Panc1 (cell line): Measurements from ENCODE around the gene SLC13A3. TPM values are rescaled to one million over a fixed set of nuclear protein-coding genes. Genes with fewer than 3 reads are reported as not detected.

Experiments used
- ATAC-seq: fragments of 200-7000 bp; cut with Tn5 transposase; 2 replicates; pipeline ENCODE4 v1.9.1; 2020; ENCODE audit warnings: mild to moderate bottlenecking, moderate library complexity
- BruUV-seq: library from RNA; stranded (reverse); fragments of 400-500 nt; replicated peaks from 2 replicates; lab custom pipeline; 2021; lab: Mats Ljungman, UMichigan
- CTCF ChIA-PET: fragments of 300-600 bp; sonication (Branson Sonifier 250); formaldehyde crosslinking; loops from one replicate; lab custom pipeline; 2022; ENCODE audit warnings: antibody characterized with exemption; lab: Charles Lee
- POLR2A ChIA-PET: fragments of 300-600 bp; sonication (Branson Sonifier 250); formaldehyde crosslinking; loops from one replicate; lab custom pipeline; 2022; ENCODE audit warnings: antibody characterized with exemption; lab: Charles Lee
- DNase-seq: peaks from one replicate; pipeline ENCODE4 v3.0.0-alpha.2; 2010; ENCODE audit warnings: low read depth, low spot score
- H3K27ac ChIP-seq: 2 replicates; pipeline ENCODE4 v1.5.1; 2011; ENCODE audit warnings: mild to moderate bottlenecking, low read length, inconsistent platforms
- H3K27me3 ChIP-seq: fragments of 200-500 bp; sonication (Bioruptor generic); 2 replicates; pipeline ENCODE4 v1.6.0; 2014; ENCODE audit warnings: low read length, inconsistent platforms; ENCODE audit not compliant: control insufficient read depth, insufficient read depth
- H3K36me3 ChIP-seq: fragments of 200-500 bp; sonication (Bioruptor generic); 2 replicates; pipeline ENCODE4 v1.5.1; 2014; ENCODE audit warnings: inconsistent platforms, mild to moderate bottlenecking, low read length, moderate library complexity; ENCODE audit not compliant: control insufficient read depth, insufficient read depth
- H3K4me1 ChIP-seq: 2 replicates; pipeline ENCODE4 v1.5.1; 2011; ENCODE audit warnings: inconsistent platforms, mild to moderate bottlenecking, low read length, moderate library complexity; ENCODE audit not compliant: control insufficient read depth, insufficient read depth
- H3K4me3 ChIP-seq, 2 experiments: 2 replicates each; pipeline ENCODE4 v1.5.1; 2011 to 2012; ENCODE audit warnings: low read depth in 2 of 2, low read length in 2 of 2, mild to moderate bottlenecking in 2 of 2, inconsistent platforms in 1 of 2, moderate library complexity in 1 of 2
- H3K9me3 ChIP-seq: fragments of 200-500 bp; sonication (Bioruptor generic); 2 replicates; pipeline ENCODE4 v1.5.1; 2014; ENCODE audit warnings: low read depth, mild to moderate bottlenecking, inconsistent platforms, low read length, moderate library complexity; ENCODE audit not compliant: control insufficient read depth, insufficient read depth
- CTCF ChIP-seq: fragments of 450-650 bp; IDR thresholded peaks from 2 replicates; pipeline ENCODE4 v1.5.1; 2017; ENCODE audit warnings: mild to moderate bottlenecking
- POLR2AphosphoS5 ChIP-seq: IDR thresholded peaks from 2 replicates; pipeline ENCODE4 v1.6.1; 2012; ENCODE audit warnings: mild to moderate bottlenecking, low read depth, low read length, moderate library complexity
- REST ChIP-seq, 2 experiments: IDR thresholded peaks; 2 replicates each; pipeline ENCODE4 v1.6.1; 2011 to 2012; ENCODE audit warnings: low read depth in 2 of 2, control low read depth in 1 of 2, low read length in 1 of 2, mild to moderate bottlenecking in 1 of 2, moderate library complexity in 1 of 2; ENCODE audit not compliant: insufficient read depth in 1 of 2
- SIN3A ChIP-seq: IDR thresholded peaks from 2 replicates; pipeline ENCODE4 v1.6.1; 2012; ENCODE audit warnings: low read depth, mild to moderate bottlenecking, low read length, moderate library complexity, borderline replicate concordance; ENCODE audit not compliant: insufficient read depth
- TCF7L2 ChIP-seq: IDR thresholded peaks from 2 replicates; pipeline ENCODE4 v1.6.1; 2011; ENCODE audit warnings: mild to moderate bottlenecking, low read depth, low read length, inconsistent platforms
- in situ Hi-C: cut with HindIII; loops from 2 replicates; pipeline ENCODE4 v1.10.0; 2016; ENCODE audit warnings: low sequenced_read_pairs, low pct_unique_long_range_greater_than_20kb
- intact Hi-C: fragments of 100-400 bp; cut with micrococcal nuclease; formaldehyde crosslinking; loops from one replicate; pipeline ENCODE4 v1.10.0; 2022; ENCODE audit not compliant: unreplicated experiment
- total RNA-seq: library from RNA; stranded (reverse); gene quantifications from one replicate; pipeline ENCODE4 v1.2.1, GENCODE V29; 2021; ENCODE audit not compliant: unreplicated experiment

SLC13A3 gene
- total RNA-seq, 1 experiment from 2014 or later, result 0.31 TPM

- no peak for DNase-seq
- CTCF ChIA-PET, result no interaction called here
- Histone ChIP-seq H3K36me3 (no peaks in the 10 kb centered on the region), H3K4me1 (no peaks in the 10 kb centered on the region), H3K4me3 (no peak overlapping the region), H3K27me3 (no peaks in the 10 kb centered on the region; the same call in 1 of the 2 replicates), H3K27ac (no peak overlapping the region), H3K9me3 (no peaks in the 10 kb centered on the region)
- in situ Hi-C loops, result no loop called here
- ATAC-seq, result no peak
- no peak for TF ChIP-seq POLR2AphosphoS5
- TF ChIP-seq CTCF, result no peak
- no peak for TF ChIP-seq SIN3A
- no peak for TF ChIP-seq REST (IDR thresholded peaks at IDR 0.05; ENCODE audit: insufficient read depth in 1 of 2, low read depth in 2 of 2, low read length in 1 of 2)
- intact Hi-C loops, result no loop called here
- BruUV-seq, result no TSS peak
- POLR2A ChIA-PET, result no interaction called here
These were observed 14.2 kb downstream of the SLC13A3 start for GRCh38 chr20:46637020-46637419.

GRCh38 chr20:46636514-46636913 lies 14.7 kb downstream of the SLC13A3 start:
- Histone ChIP-seq H3K9me3 (no peaks in the 10 kb centered on the region), H3K4me3 (no peak overlapping the region)

GRCh38 chr20:46635514-46636136 lies 15.6 kb downstream of the SLC13A3 start:
- no TSS peak for BruUV-seq
- Histone ChIP-seq H3K9me3 (no peaks in the 10 kb centered on the region), H3K27me3 (no peaks in the 10 kb centered on the region), H3K36me3 (no peaks in the 10 kb centered on the region), H3K27ac (no peak overlapping the region), H3K4me3 (no peak overlapping the region), H3K4me1 (no peaks in the 10 kb centered on the region)
- in situ Hi-C loops, result no loop called here
- no peak for ATAC-seq
- intact Hi-C loops, result no loop called here
- TF ChIP-seq SIN3A, result no peak
- TF ChIP-seq TCF7L2, result no peak
- TF ChIP-seq REST (IDR thresholded peaks at IDR 0.05; ENCODE audit: insufficient read depth in 1 of 2, low read depth in 2 of 2, low read length in 1 of 2), result no peak
- no peak for TF ChIP-seq CTCF
- no peak for TF ChIP-seq POLR2AphosphoS5
- CTCF ChIA-PET, result no interaction called here
- POLR2A ChIA-PET, result no interaction called here
- DNase-seq, result no peak

More at GRCh38 chr20:46636514-46636913, 14.7 kb downstream of the SLC13A3 start:
- in situ Hi-C loops, result no loop called here
- no TSS peak for BruUV-seq
- intact Hi-C loops, result no loop called here
- Histone ChIP-seq H3K36me3 (no peaks in the 10 kb centered on the region), H3K4me1 (no peaks in the 10 kb centered on the region), H3K27me3 (no peaks in the 10 kb centered on the region), H3K27ac (no peak overlapping the region)
- DNase-seq (no peak), ATAC-seq (no peak)
- TF ChIP-seq SIN3A, result no peak
- ChIA-PET CTCF (interaction anchor here (0.5 kb wide), 1 partner anchor 12 kb away, joined by 6 read pairs; no protein-coding TSS in a partner anchor), POLR2A (no interaction called here)
